ENCODE results near the gene MICAL3. TPM values are rescaled to one million over a fixed set of nuclear protein-coding genes. Genes with fewer than 3 reads are reported as not detected.
A peak's percentile ranks its signal among the peaks of the same experiment; 100 is the strongest.

Gene MICAL3
- total RNA-seq, 1 donor from 2014 or later = 36.9 TPM

GRCh38 chr22:18062421-18062820 is 38.1 kb upstream of the MICAL3 start:
- Histone ChIP-seq H3K27ac (no peak overlapping the region), H3K4me3 (no peak overlapping the region), H3K4me1 (peaks cover 8 to 19% of the 10 kb centered on the region in 2 donors), H3K9me3 (no peaks in the 10 kb centered on the region), H3K27me3 (no peaks in the 10 kb centered on the region), H3K36me3 (no peaks in the 10 kb centered on the region)
- no peak for TF ChIP-seq CTCF (IDR thresholded peaks at IDR 0.05)
- intact Hi-C loops (cut with DNase I) = no loop called here
- no peak for DNase-seq (ENCODE audit: low spot score in 2 of 2)

GRCh38 chr22:18060646-18061620 is 36.6 kb upstream of the MICAL3 start:
- no peak for DNase-seq (ENCODE audit: low spot score in 2 of 2)
- intact Hi-C loops (cut with DNase I) = no loop called here

GRCh38 chr22:18059991-18060390 is 35.6 kb upstream of the MICAL3 start:
- H3K9me3 ChIP-seq = no peaks in the 10 kb centered on the region
- H3K27me3 ChIP-seq = no peaks in the 10 kb centered on the region
- DNase-seq (ENCODE audit: low spot score in 2 of 2) = no peak
- no peak for TF ChIP-seq CTCF (IDR thresholded peaks at IDR 0.05)
- H3K27ac ChIP-seq = no peak overlapping the region
- H3K4me1 ChIP-seq = peaks cover 17 to 30% of the 10 kb centered on the region in 2 donors
- H3K4me3 ChIP-seq = no peak overlapping the region
- H3K36me3 ChIP-seq = no peaks in the 10 kb centered on the region
- intact Hi-C loops (cut with DNase I) = loop anchor here (5.0 kb wide), 1 partner anchor 433 kb away; the partner anchor contains the start of gene ATP6V1E1

More at GRCh38 chr22:18060646-18061620, 36.6 kb upstream of the MICAL3 start:
- Histone ChIP-seq H3K9me3 (no peaks in the 10 kb centered on the region), H3K36me3 (no peaks in the 10 kb centered on the region), H3K27ac (peak overlapping the region; percentile 18 to 62), H3K4me3 (no peak overlapping the region), H3K27me3 (no peaks in the 10 kb centered on the region), H3K4me1 (peaks cover 14 to 28% of the 10 kb centered on the region in 2 donors)
- TF ChIP-seq CTCF (IDR thresholded peaks at IDR 0.05) = no peak

- intact Hi-C loops (cut with DNase I) = loop anchor here (5.0 kb wide), 1 partner anchor 432 kb away; the partner anchor contains the start of gene ATP6V1E1
- Histone ChIP-seq H3K4me3 (no peak overlapping the region), H3K4me1 (peaks cover 17 to 30% of the 10 kb centered on the region in 2 donors), H3K27me3 (no peaks in the 10 kb centered on the region), H3K9me3 (no peaks in the 10 kb centered on the region), H3K36me3 (no peaks in the 10 kb centered on the region), H3K27ac (peak overlapping the region; percentile 74 to 85)
- DNase-seq (ENCODE audit: low spot score in 2 of 2) = no peak
- no peak for TF ChIP-seq CTCF (IDR thresholded peaks at IDR 0.05)
These were observed 35.1 kb upstream of the MICAL3 start for GRCh38 chr22:18059473-18059872.

GRCh38 chr22:18059094-18059417 is 34.7 kb upstream of the MICAL3 start:
- H3K4me1 ChIP-seq = peaks cover 17 to 30% of the 10 kb centered on the region in 2 donors
- no peaks in the 10 kb centered on the region for H3K36me3 ChIP-seq
- H3K9me3 ChIP-seq = no peaks in the 10 kb centered on the region
- intact Hi-C loops (cut with DNase I) = loop anchor here (5.0 kb wide), 1 partner anchor 432 kb away; the partner anchor contains the start of gene ATP6V1E1
- no peak overlapping the region for H3K4me3 ChIP-seq
- peak overlapping the region; percentile 74 to 85 for H3K27ac ChIP-seq
- no peak for TF ChIP-seq CTCF (IDR thresholded peaks at IDR 0.05)
- DNase-seq (ENCODE audit: low spot score in 2 of 2) = no peak
- H3K27me3 ChIP-seq = no peaks in the 10 kb centered on the region

Measured in ascending aorta (tissue), 2 donors.